K562 (cell line): ENCODE data around the gene OR2S2. TPM values are rescaled to one million over a fixed set of nuclear protein-coding genes. Genes with fewer than 3 reads are reported as not detected.
A peak's percentile ranks its signal among the peaks of the same experiment; 100 is the strongest.

Experiments
- DIDO1 ChIP-seq: fragments of 450-650 bp; IDR thresholded peaks from 2 replicates; pipeline ENCODE4 v1.6.1; 2016; ENCODE audit warnings: low read depth, missing biosample characterization, missing genetic modification characterization
- EWSR1 ChIP-seq: fragments of 450-650 bp; IDR thresholded peaks from 2 replicates; pipeline ENCODE4 v1.6.1; 2018; ENCODE audit warnings: borderline replicate concordance, mild to moderate bottlenecking, low read depth, moderate library complexity; ENCODE audit not compliant: partially characterized antibody
- GTF2F1 ChIP-seq: IDR thresholded peaks from 2 replicates; pipeline ENCODE4 v1.6.1; 2011; ENCODE audit warnings: low read depth, low read length, improper control_type of control experiment
- HCFC1 ChIP-seq: IDR thresholded peaks from 2 replicates; pipeline ENCODE4 v1.6.1; 2012; ENCODE audit warnings: low read depth, low read length, improper control_type of control experiment
- HEY1 ChIP-seq: fragments of 250-450 bp; sonication (Bioruptor Pico); IDR thresholded peaks from 2 replicates; pipeline ENCODE4 v1.5.0; 2020; ENCODE audit warnings: mild to moderate bottlenecking, moderate library complexity, borderline replicate concordance
- KHSRP ChIP-seq: fragments of 450-650 bp; IDR thresholded peaks from 2 replicates; pipeline ENCODE4 v1.6.1; 2017
- PBX2 ChIP-seq, 2 experiments: IDR thresholded peaks in 1 of 2; conservative IDR thresholded peaks in 1 of 2; 2 replicates each; pipeline ENCODE4 v1.6.1; 2016; ENCODE audit warnings: low read depth in 2 of 2, mild to moderate bottlenecking in 1 of 2, missing compliant biosample characterization in 1 of 2, missing genetic modification characterization in 1 of 2, moderate library complexity in 1 of 2
- PREB ChIP-seq: sonication (generic); formaldehyde crosslinking; IDR thresholded peaks from 2 replicates; pipeline ENCODE4 v1.8.1; 2023; ENCODE audit warnings: mild to moderate bottlenecking, missing genetic modification reagents
- SFPQ ChIP-seq: fragments of 200-400 bp; formaldehyde crosslinking; IDR thresholded peaks from 2 replicates; pipeline ENCODE4 v1.6.1; 2017; ENCODE audit warnings: mild to moderate bottlenecking, low read depth, low read length, moderate library complexity
- SREBF1 ChIP-seq: fragments of 150-350 bp; IDR thresholded peaks from 2 replicates; pipeline ENCODE4 v1.6.1; 2014; ENCODE audit warnings: antibody characterized with exemption, low read depth, low read length, borderline replicate concordance
- ZNF224 ChIP-seq: sonication (generic); formaldehyde crosslinking; IDR thresholded peaks from 2 replicates; pipeline ENCODE4 v1.8.0; 2022; ENCODE audit warnings: mild to moderate bottlenecking, missing genetic modification reagents
- ZNF41 ChIP-seq: fragments of 250-450 bp; sonication (Bioruptor Pico); conservative IDR thresholded peaks from 2 replicates; pipeline ENCODE4 v1.4.0; 2020; ENCODE audit warnings: mild to moderate bottlenecking
- ZNF583 ChIP-seq: fragments of 250-450 bp; sonication (Bioruptor Pico); IDR thresholded peaks from 2 replicates; pipeline ENCODE4 v1.4.0; 2020
- ZNF639 ChIP-seq, 2 experiments: fragments of 200-800 bp in 1 of 2; sonication (Bioruptor generic) in 1 of 2; sonication (generic) in 1 of 2; formaldehyde crosslinking in 1 of 2; IDR thresholded peaks in 1 of 2; conservative IDR thresholded peaks in 1 of 2; 2 replicates each; pipeline versions ENCODE4 v1.5.0 to v1.6.1; 2016 to 2020; ENCODE audit warnings: missing compliant biosample characterization in 1 of 2, missing genetic modification characterization in 1 of 2, missing genetic modification reagents in 1 of 2
- ZNF655 ChIP-seq: fragments of 250-450 bp; sonication (Bioruptor Pico); IDR thresholded peaks from 2 replicates; pipeline ENCODE4 v1.5.0; 2021
- ZNF717 ChIP-seq: fragments of 250-450 bp; sonication (Bioruptor Pico); IDR thresholded peaks from 2 replicates; pipeline ENCODE4 v1.5.0; 2021
- ZNF740 ChIP-seq, 3 experiments: fragments of 200-800 bp in 1 of 3; sonication (Bioruptor generic) in 1 of 3; sonication (generic) in 1 of 3; formaldehyde crosslinking in 1 of 3; IDR thresholded peaks; 2 replicates each; pipeline versions ENCODE4 v1.6.1 to v1.8.0; 2016 to 2022; ENCODE audit warnings: mild to moderate bottlenecking in 2 of 3, missing compliant biosample characterization in 2 of 3, missing genetic modification characterization in 2 of 3, missing genetic modification reagents in 1 of 3
- polyA plus RNA-seq, 8 experiments: library from polyadenylated mRNA; depleted of rRNA in 4 of 8; stranded (reverse) in 5 of 8; unstranded in 3 of 8; fragments of >200 nt; fragmentation: Nextera tagmentation in 2 of 8; fragmentation: Illumina TruSeq in 1 of 8; extraction: Ambion mirVana in 2 of 8; extraction: Trizol in 1 of 8; gene quantifications; 2 replicates each; pipeline versions ENCODE4 v1.2.1 to v1.2.3, GENCODE V29; 2011 to 2014; ENCODE audit warnings: inconsistent platforms in 1 of 8, missing spikeins in 1 of 8
- total RNA-seq, 7 experiments: library from RNA; depleted of rRNA in 6 of 7; stranded (reverse); fragments of >200 nt in 6 of 7; fragmentation: Illumina TruSeq in 2 of 7; extraction: Trizol in 2 of 7; gene quantifications; 2 replicates each; pipeline versions ENCODE4 v1.2.1 to v1.2.3, GENCODE V29; 2011 to 2021; ENCODE audit warnings: low replicate concordance in 1 of 7

The OR2S2 gene
- total and polyA plus RNA-seq, 9 of the 15 experiments (the other 6 are each of a cell fraction or from before 2014, with no cell fraction given), result not detected

GRCh38 chr9:35914301-35914807 lies 43.6 kb downstream of the OR2S2 start (continued):
- no peak for TF ChIP-seq PBX2 (CRISPR knock-in tag; IDR thresholded peaks at IDR 0.05; ENCODE audit: low read depth)
- TF ChIP-seq PBX2 (tag; conservative IDR thresholded peaks at IDR 0.05; ENCODE audit: low read depth), result no peak
- TF ChIP-seq ZNF655, result no peak
- 0 out of 2 replicates have a peak, but pooled peaks have one; percentile 26 for TF ChIP-seq HCFC1
- TF ChIP-seq SFPQ, result no peak
- no peak for TF ChIP-seq SREBF1
- TF ChIP-seq ZNF639 (CRISPR knock-in tag; conservative IDR thresholded peaks at IDR 0.05 in 1 of 2, IDR thresholded peaks at IDR 0.05 in 1 of 2), result peak in 1 of 2 experiments; percentile 49; a peak in 1 of 4 replicates
- no peak for TF ChIP-seq HEY1 (CRISPR knock-in tag)
- no peak for TF ChIP-seq ZNF224 (CRISPR knock-in tag)
- no peak for TF ChIP-seq ZNF41 (CRISPR knock-in tag)
- TF ChIP-seq GTF2F1, result no peak
- TF ChIP-seq ZNF583, result peak; percentile 38; the same call in 1 of the 2 replicates
- no peak for TF ChIP-seq ZNF740 (CRISPR knock-in tag; IDR thresholded peaks at IDR 0.05)
- TF ChIP-seq ZNF740 (tag; IDR thresholded peaks at IDR 0.05), result no peak
- TF ChIP-seq DIDO1 (tag), result no peak
- TF ChIP-seq ZNF717 (CRISPR knock-in tag), result no peak
- no peak for TF ChIP-seq PREB (CRISPR knock-in tag)
- TF ChIP-seq EWSR1, result no peak
- no peak for TF ChIP-seq KHSRP
